Chondrocyte (in vitro differentiated cells): ENCODE measurements around the gene KRT83. TPM values are rescaled to one million over a fixed set of nuclear protein-coding genes. Genes with fewer than 3 reads are reported as not detected.

Experiments
- DNase-seq: peaks from one replicate; pipeline ENCODE4 v3.0.0; 2021; ENCODE audit warnings: mixed read lengths, low spot score
- H3K27ac Mint-ChIP-seq: one replicate; pipeline ENCODE4 v1.8.0; 2021; ENCODE audit warnings: mild to moderate bottlenecking, moderate library complexity, mixed read lengths; ENCODE audit not compliant: unreplicated experiment
- H3K27me3 Mint-ChIP-seq: 2 replicates; pipeline ENCODE4 v1.8.0; 2021; ENCODE audit warnings: low read depth, mixed read lengths
- H3K36me3 Mint-ChIP-seq: 2 replicates; pipeline ENCODE4 v1.8.0; 2021; ENCODE audit warnings: low read depth, mixed read lengths
- H3K4me1 Mint-ChIP-seq: 2 replicates; pipeline ENCODE4 v1.8.0; 2021; ENCODE audit warnings: low read depth, mild to moderate bottlenecking, mixed read lengths
- H3K4me3 Mint-ChIP-seq: one replicate; pipeline ENCODE4 v1.8.0; 2021; ENCODE audit warnings: mild to moderate bottlenecking, moderate library complexity, mixed read lengths; ENCODE audit not compliant: unreplicated experiment
- H3K9me3 Mint-ChIP-seq: 2 replicates; pipeline ENCODE4 v1.8.0; 2021; ENCODE audit warnings: low read depth, mixed read lengths
- total RNA-seq: library from RNA; stranded (reverse); gene quantifications from 3 replicates; pipeline ENCODE4 v1.2.1, GENCODE V29; 2021
- TF ChIP-seq, protein P1 (sequence below): fragments of 200-600 bp; sonication (generic); IDR thresholded peaks from 2 replicates; pipeline ENCODE4 v1.5.0; 2021; ENCODE audit warnings: antibody characterized with exemption, mild to moderate bottlenecking, moderate library complexity

KRT83 gene
- total RNA-seq, 1 donor from 2014 or later: not detected

DNA sequence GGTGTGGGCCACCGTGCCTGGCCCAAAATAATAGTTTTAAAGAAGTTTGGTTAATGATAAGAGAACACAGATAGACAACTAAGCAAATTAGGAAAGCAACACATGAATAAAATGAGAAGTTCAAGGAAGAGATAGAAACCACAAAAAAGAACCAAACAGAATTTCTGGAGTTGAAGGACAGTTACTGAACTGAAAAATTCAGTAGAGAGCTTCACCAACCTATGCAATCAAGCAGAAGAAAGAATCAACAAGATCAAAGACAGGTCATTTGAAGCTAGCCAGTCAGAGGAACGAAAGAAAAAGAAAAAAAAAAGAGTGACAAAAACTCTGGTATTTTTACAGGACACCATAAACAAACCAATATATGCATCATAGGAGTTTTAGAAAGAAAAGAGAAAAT lies 15.4 kb upstream of the KRT83 start:
- DNase-seq: no peak
- Mint-ChIP-seq H3K4me3 (no peak overlapping the region), H3K4me1 (peaks cover 13% of the 10 kb centered on the region), H3K27me3 (peaks cover 17% of the 10 kb centered on the region), H3K36me3 (peaks cover 1% of the 10 kb centered on the region), H3K9me3 (peaks cover 8% of the 10 kb centered on the region), H3K27ac (peak overlapping the region; percentile 18)
- TF ChIP-seq, protein P1, sequence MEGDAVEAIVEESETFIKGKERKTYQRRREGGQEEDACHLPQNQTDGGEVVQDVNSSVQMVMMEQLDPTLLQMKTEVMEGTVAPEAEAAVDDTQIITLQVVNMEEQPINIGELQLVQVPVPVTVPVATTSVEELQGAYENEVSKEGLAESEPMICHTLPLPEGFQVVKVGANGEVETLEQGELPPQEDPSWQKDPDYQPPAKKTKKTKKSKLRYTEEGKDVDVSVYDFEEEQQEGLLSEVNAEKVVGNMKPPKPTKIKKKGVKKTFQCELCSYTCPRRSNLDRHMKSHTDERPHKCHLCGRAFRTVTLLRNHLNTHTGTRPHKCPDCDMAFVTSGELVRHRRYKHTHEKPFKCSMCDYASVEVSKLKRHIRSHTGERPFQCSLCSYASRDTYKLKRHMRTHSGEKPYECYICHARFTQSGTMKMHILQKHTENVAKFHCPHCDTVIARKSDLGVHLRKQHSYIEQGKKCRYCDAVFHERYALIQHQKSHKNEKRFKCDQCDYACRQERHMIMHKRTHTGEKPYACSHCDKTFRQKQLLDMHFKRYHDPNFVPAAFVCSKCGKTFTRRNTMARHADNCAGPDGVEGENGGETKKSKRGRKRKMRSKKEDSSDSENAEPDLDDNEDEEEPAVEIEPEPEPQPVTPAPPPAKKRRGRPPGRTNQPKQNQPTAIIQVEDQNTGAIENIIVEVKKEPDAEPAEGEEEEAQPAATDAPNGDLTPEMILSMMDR: no peak

DNA sequence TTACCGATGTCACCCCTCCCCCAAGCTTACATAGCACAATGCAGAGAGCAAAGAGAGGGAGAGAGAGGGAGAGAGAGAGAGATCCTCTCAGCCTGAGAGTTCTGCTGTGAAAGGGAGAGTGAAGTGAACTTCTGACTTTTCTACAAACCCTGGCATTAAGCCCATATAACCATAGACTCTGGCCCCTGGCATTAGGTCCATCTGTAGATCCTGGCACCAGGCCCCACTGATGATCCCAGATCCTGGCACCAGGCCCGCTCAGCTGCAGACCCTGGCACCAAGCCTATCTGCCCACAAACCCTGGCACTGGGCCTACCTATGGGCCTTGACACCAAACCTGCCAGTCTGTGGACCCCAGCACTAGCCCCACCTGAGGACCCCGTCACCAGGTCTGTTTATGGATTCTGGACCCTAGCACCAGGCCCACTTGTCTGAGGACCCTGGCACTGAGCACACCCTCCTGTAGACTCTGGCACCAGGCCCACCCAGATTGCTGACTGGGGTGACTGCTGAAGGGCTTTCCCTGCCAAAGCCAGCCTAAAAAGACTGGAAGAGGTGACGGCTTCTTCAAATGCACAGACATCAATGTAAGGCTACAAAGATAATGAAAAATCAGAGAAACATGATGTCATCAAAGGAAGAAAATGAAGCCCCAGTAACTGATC lies 14.5 kb upstream of the KRT83 start:
- peaks cover 1% of the 10 kb centered on the region for H3K36me3 Mint-ChIP-seq
- H3K27me3 Mint-ChIP-seq: peaks cover 15% of the 10 kb centered on the region
- TF ChIP-seq, protein P1: no peak
- H3K4me1 Mint-ChIP-seq: peaks cover 13% of the 10 kb centered on the region
- no peak overlapping the region for H3K4me3 Mint-ChIP-seq
- H3K9me3 Mint-ChIP-seq: peaks cover 8% of the 10 kb centered on the region
- DNase-seq: peak; percentile 60
- H3K27ac Mint-ChIP-seq: no peak overlapping the region

DNA sequence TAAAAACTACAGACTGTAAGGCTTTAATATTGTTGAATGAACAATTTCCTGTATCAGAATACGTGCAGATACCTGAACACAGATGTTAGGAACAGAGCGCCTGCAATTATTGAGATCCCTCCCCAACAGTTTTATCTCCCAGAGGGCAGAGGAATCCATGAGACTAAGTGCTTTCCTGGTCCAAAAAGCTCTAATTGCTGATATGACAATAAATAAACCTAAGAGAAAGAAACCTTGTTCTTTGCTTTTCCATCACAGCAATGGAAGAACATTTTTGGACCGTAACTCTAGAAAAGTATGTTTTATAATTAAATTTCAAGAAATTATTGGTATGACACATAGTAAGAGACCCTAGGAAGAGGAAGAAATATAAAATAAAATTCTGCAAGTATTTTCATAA lies 13.0 kb upstream of the KRT83 start:
- Mint-ChIP-seq H3K27me3 (peaks cover 18% of the 10 kb centered on the region), H3K36me3 (peaks cover 1% of the 10 kb centered on the region), H3K9me3 (peaks cover 8% of the 10 kb centered on the region), H3K4me3 (no peak overlapping the region), H3K4me1 (peaks cover 13% of the 10 kb centered on the region), H3K27ac (no peak overlapping the region)
- no peak for DNase-seq
- TF ChIP-seq, protein P1: no peak

- Mint-ChIP-seq H3K4me3 (no peak overlapping the region), H3K27me3 (peaks cover 12% of the 10 kb centered on the region), H3K36me3 (no peaks in the 10 kb centered on the region), H3K9me3 (peaks cover 8% of the 10 kb centered on the region), H3K4me1 (peaks cover 13% of the 10 kb centered on the region), H3K27ac (no peak overlapping the region)
- TF ChIP-seq, protein P1: no peak
- no peak for DNase-seq
These were observed 12.1 kb upstream of the KRT83 start for GRCh38 chr12:52333321-52333720.

DNA sequence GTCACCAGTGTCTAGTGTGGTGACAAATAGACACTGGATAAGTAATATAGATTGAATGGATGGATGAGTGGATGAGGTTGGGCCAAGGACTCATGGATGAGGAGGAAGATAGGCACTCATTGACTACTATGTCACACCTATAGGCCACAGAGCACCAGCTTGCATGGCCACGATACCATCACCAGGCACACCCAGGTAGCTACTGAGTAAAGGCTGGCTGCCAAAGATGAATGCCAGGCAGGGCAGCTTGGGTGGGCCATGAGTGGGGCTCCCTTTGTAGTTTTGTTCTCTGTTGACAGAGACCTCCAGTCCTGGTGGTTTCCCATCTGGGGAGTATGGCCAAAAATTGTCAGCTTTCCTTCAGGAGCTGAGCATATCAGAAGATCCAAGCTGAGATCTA lies 11.2 kb upstream of the KRT83 start:
- TF ChIP-seq, protein P1: no peak
- H3K27me3 Mint-ChIP-seq: peaks cover 10% of the 10 kb centered on the region
- peaks cover 8% of the 10 kb centered on the region for H3K9me3 Mint-ChIP-seq
- H3K36me3 Mint-ChIP-seq: no peaks in the 10 kb centered on the region
- no peak overlapping the region for H3K27ac Mint-ChIP-seq
- DNase-seq: no peak
- H3K4me1 Mint-ChIP-seq: peaks cover 17% of the 10 kb centered on the region
- H3K4me3 Mint-ChIP-seq: no peak overlapping the region
